Endothelial cell (in vitro differentiated cells): Measurements from ENCODE around the gene EML2. TPM values are rescaled to one million over a fixed set of nuclear protein-coding genes. Genes with fewer than 3 reads are reported as not detected.

Experiments
- DNase-seq: peaks from one replicate; pipeline ENCODE4 v3.0.0; 2021; ENCODE audit warnings: low spot score
- H3K27ac Mint-ChIP-seq: one replicate; pipeline ENCODE4 v1.8.0; 2021; ENCODE audit warnings: mixed read lengths, inconsistent platforms; ENCODE audit not compliant: unreplicated experiment
- H3K27me3 Mint-ChIP-seq: one replicate; pipeline ENCODE4 v1.8.0; 2021; ENCODE audit warnings: mild to moderate bottlenecking, moderate library complexity, mixed read lengths, inconsistent platforms; ENCODE audit not compliant: unreplicated experiment
- H3K36me3 Mint-ChIP-seq: one replicate; pipeline ENCODE4 v1.8.0; 2021; ENCODE audit warnings: mild to moderate bottlenecking, low read depth, mixed read lengths, inconsistent platforms; ENCODE audit not compliant: unreplicated experiment
- H3K4me1 Mint-ChIP-seq: one replicate; pipeline ENCODE4 v1.8.0; 2021; ENCODE audit warnings: mild to moderate bottlenecking, mixed read lengths, inconsistent platforms; ENCODE audit not compliant: unreplicated experiment
- H3K4me3 Mint-ChIP-seq: one replicate; pipeline ENCODE4 v1.8.0; 2021; ENCODE audit warnings: mild to moderate bottlenecking, mixed read lengths, inconsistent platforms; ENCODE audit not compliant: unreplicated experiment
- H3K9me3 Mint-ChIP-seq: one replicate; pipeline ENCODE4 v1.8.0; 2021; ENCODE audit warnings: mixed read lengths, inconsistent platforms; ENCODE audit not compliant: unreplicated experiment
- total RNA-seq: library from RNA; stranded (reverse); fragmentation: NEBNext Ultra II Directional; extraction: Animal tissue kit (Norgen Biotek cat#: 25700); gene quantifications from one replicate; pipeline ENCODE4 v1.2.1, GENCODE V29; 2021; ENCODE audit not compliant: unreplicated experiment
- TF ChIP-seq, protein P1 (sequence below): fragments of 200-600 bp; sonication (generic); IDR thresholded peaks from one replicate; pipeline ENCODE4 v1.5.0; 2021; ENCODE audit warnings: antibody characterized with exemption; ENCODE audit not compliant: unreplicated experiment

Gene EML2
- total RNA-seq, 1 donor from 2014 or later = 20.3 TPM

DNA sequence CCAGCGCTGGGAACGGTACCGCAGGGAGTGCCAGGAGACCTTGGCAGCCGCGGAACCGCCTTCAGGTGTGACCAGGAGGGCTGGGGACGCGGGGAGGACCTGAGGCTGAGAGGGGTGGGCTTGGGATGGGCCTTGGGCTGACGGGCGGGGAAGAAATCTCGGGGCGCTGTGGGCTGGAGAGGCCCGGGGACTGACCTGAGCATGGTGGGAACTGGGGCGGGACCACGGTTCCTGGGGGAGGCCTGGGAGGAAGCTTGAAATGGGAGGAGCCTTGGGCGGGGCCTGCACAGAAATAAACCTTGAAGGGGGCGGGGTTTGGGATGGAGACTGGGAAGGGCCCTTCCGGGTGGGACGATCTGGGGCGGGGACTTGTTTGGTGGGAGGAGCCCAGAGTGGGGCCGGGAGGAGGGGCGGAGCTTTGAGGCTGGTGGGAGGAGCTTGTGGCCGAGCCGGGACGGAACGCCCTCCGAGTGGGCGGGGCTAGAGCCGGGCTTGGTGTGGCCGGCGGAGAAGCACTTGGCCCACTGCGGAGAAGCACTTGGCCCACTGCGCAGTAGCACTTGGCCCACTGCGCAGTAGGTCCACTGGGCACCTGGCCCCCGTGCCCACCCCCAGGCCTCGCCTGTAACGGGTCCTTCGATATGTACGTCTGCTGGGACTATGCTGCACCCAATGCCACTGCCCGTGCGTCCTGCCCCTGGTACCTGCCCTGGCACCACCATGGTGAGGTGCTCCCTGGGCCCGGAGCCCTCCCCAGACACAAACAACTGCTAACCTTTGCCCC, 31.7 kb upstream of the EML2 start:
- Mint-ChIP-seq H3K27ac (no peak overlapping the region), H3K27me3 (peaks cover 30% of the 10 kb centered on the region), H3K9me3 (no peaks in the 10 kb centered on the region), H3K36me3 (peaks cover 4% of the 10 kb centered on the region), H3K4me3 (peak overlapping the region; percentile 76), H3K4me1 (peaks cover 18% of the 10 kb centered on the region)
- TF ChIP-seq, protein P1, sequence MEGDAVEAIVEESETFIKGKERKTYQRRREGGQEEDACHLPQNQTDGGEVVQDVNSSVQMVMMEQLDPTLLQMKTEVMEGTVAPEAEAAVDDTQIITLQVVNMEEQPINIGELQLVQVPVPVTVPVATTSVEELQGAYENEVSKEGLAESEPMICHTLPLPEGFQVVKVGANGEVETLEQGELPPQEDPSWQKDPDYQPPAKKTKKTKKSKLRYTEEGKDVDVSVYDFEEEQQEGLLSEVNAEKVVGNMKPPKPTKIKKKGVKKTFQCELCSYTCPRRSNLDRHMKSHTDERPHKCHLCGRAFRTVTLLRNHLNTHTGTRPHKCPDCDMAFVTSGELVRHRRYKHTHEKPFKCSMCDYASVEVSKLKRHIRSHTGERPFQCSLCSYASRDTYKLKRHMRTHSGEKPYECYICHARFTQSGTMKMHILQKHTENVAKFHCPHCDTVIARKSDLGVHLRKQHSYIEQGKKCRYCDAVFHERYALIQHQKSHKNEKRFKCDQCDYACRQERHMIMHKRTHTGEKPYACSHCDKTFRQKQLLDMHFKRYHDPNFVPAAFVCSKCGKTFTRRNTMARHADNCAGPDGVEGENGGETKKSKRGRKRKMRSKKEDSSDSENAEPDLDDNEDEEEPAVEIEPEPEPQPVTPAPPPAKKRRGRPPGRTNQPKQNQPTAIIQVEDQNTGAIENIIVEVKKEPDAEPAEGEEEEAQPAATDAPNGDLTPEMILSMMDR = no peak
- DNase-seq = peak; percentile 89

DNA sequence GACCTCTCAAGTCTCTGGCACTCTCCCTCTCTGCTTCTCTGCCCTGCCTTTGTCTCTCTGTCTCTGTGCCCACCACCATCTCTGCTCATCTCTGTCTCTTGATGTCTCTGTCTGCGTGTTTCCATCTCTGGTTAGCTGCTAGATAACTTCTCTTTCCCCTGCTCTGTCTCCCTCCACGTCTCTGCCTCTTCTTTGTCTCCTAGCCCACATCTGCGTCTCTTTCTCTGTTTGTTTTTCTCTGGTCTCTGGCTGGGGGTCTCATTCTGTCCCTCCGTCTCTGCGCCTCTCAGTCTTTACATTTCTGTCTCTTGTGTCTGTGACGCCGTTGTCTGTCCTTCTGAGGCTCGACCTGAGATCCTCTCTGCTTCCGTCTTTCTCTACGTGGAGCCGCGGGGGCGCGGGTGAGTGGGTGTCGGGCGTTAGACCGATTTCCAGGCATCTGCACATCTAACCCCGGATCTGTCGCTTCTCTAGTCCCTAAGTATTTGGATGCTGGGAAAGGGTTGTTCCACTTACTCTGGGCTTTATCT, 29.2 kb upstream of the EML2 start:
- peaks cover 28% of the 10 kb centered on the region for H3K4me1 Mint-ChIP-seq
- TF ChIP-seq, protein P1 = no peak
- DNase-seq = no peak
- peak overlapping the region; percentile 80 for H3K4me3 Mint-ChIP-seq
- H3K27ac Mint-ChIP-seq = no peak overlapping the region
- H3K9me3 Mint-ChIP-seq = no peaks in the 10 kb centered on the region
- H3K27me3 Mint-ChIP-seq = peaks cover 28% of the 10 kb centered on the region
- peaks cover 5% of the 10 kb centered on the region for H3K36me3 Mint-ChIP-seq

DNA sequence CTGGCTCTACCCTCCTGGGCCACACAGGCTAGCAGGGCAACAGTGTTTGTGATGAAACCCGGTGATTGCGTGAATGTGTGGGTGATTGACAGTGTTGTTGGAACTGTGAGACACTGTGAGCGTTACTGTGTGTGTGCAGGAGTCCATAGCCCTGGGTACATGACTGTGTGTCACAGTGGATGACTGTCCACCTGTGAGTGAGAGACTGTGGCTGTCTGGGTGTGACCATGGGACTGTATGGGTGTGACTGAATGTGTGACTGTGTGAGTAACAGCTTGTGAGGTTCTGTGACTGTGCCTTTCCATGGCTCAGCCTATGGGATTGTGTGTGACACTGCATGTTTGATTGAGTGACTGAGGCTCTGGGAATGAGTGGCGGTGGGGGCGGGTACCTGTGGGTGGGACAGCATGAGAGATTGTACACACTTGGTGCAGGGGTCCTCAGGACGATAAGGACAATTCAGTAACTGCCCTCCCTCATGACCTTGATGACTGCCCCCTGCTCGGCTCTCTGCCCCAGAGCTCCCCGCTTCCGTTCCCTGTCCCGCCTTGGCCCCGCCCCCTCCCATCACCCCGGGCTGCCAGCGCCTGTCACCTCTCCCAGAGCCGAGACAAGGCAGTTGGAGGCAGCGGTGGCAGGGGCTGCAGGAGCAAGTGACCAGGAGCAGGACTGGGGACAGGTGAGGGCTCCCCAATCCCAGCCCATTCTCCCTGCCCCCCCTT, 28.6 kb upstream of the EML2 start, which contains the start of gene GIPR:
GIPR (plus strand) TSS at position 602 of the 722 bp plus-strand sequence. CDS start 1,300 bp downstream, outside the sequence.
- H3K27ac Mint-ChIP-seq = peak within 1 kb of the TSS; percentile 24
- no peaks in the 10 kb centered on the region for H3K9me3 Mint-ChIP-seq
- H3K4me1 Mint-ChIP-seq = peaks cover 28% of the 10 kb centered on the region

DNA sequence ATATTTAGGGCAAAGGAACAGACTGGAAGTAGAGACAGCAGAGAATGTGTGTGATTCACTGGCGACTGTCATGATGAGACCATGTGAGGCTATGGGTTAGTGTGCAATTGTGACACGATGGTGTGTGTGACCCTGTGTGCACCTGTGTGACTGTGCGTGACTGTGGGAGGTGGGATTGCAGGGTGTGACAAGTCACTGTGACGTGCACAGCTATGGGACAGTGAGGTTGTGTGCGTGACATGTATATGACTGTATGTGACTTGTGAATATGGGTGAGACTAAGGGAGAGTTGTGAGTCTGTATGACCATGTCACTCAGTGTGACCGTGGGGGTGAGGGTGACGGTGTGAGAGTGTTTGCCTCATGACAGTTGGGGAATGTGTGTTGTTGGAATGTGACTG, 25.4 kb upstream of the EML2 start:
- H3K27ac Mint-ChIP-seq = peak overlapping the region; percentile 46
- peaks cover 5% of the 10 kb centered on the region for H3K36me3 Mint-ChIP-seq
- DNase-seq = no peak
- peak overlapping the region; percentile 5 for H3K4me3 Mint-ChIP-seq
- H3K4me1 Mint-ChIP-seq = peaks cover 25% of the 10 kb centered on the region
- TF ChIP-seq, protein P1 = no peak
- H3K27me3 Mint-ChIP-seq = peaks cover 27% of the 10 kb centered on the region
- no peaks in the 10 kb centered on the region for H3K9me3 Mint-ChIP-seq

More for the DNA sequence above, 28.6 kb upstream of the EML2 start, which contains the start of gene GIPR:
- DNase-seq = no peak
- H3K36me3 Mint-ChIP-seq = peaks cover 5% of the 10 kb centered on the region
- peaks cover 28% of the 10 kb centered on the region for H3K27me3 Mint-ChIP-seq
- peak within 1 kb of the TSS; percentile 80 for H3K4me3 Mint-ChIP-seq
- TF ChIP-seq, protein P1 = no peak
